GM19372 (cell line): ENCODE data around the gene TRAPPC2B.
A peak's percentile ranks its signal among the peaks of the same experiment; 100 is the strongest.
"Not testable (repeated sequence)": the region's sequence is repeated elsewhere in the genome, so short reads cannot be mapped to it uniquely, and the experiment has no call there.

Experiments used
- ATAC-seq: cut with Tn5 transposase; IDR thresholded peaks from one replicate; pipeline ENCODE4 v1.9.1; 2021; ENCODE audit warnings: mild to moderate bottlenecking, low read depth, moderate library complexity; ENCODE audit not compliant: unreplicated experiment

Gene TRAPPC2B

DNA sequence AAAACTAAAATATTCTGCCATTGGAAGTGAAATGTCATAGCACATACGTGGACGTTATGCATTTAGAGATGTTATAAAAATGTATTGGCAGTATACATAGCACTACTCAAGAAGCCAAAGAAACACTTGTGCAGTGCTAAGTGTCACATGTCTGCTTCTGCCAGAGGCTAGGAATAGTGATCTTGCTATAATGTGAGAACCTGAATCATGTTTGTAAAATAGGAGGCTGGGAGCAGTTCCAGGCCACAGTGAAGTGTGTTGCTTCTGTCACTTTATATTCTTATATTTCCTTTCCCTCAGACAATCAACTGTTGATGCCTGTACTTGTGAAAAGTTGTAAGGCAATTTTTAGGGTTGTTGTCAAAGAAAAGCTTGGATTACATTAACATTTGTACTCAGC is 3.4 kb downstream of the TRAPPC2B start:
- ATAC-seq, result no peak

DNA sequence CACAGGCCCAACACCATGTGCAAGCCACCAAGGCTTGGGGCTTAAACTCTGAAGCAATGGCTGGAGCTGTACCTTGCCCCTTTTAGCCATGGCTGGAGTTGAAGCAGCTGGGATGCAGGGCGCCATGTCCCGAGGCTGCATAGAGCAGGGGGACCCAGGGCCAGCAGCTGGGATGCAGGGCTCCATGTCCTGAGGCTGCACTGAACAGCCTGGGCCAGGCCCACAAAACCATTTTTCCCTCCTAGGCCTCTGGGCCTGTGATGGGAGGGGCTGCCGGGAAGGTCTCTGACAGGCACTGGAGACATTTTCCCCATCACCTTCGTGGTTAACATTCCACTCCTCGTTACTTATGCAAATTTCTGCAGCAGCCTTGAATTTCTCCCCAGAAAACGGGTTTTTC is 10.8 kb downstream of the TRAPPC2B start:
- no peak for ATAC-seq

GRCh38 chr19:57374647-57375046 is 11.3 kb downstream of the TRAPPC2B start:
- not testable (repeated sequence) for ATAC-seq

GRCh38 chr19:57376151-57376550 is 12.8 kb downstream of the TRAPPC2B start:
- ATAC-seq, result no peak

DNA sequence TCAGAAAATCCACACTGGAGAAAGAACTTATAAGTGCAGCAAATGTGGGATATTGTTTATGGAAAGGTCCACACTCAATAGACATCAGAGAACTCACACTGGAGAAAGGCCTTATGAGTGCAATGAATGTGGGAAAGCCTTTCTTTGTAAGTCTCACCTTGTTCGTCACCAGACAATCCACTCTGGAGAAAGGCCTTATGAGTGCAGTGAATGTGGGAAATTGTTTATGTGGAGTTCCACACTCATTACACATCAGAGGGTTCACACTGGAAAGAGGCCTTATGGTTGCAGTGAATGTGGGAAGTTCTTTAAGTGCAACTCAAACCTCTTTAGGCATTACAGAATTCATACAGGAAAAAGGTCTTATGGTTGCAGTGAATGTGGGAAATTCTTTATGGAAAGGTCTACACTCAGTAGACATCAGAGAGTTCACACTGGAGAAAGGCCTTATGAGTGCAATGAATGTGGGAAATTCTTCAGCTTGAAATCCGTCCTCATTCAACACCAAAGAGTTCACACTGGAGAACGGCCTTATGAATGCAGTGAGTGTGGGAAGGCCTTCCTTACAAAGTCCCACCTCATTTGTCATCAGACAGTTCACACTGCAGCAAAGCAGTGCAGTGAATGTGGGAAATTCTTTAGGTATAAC is 14.3 kb downstream of the TRAPPC2B start:
- ATAC-seq, result no peak

DNA sequence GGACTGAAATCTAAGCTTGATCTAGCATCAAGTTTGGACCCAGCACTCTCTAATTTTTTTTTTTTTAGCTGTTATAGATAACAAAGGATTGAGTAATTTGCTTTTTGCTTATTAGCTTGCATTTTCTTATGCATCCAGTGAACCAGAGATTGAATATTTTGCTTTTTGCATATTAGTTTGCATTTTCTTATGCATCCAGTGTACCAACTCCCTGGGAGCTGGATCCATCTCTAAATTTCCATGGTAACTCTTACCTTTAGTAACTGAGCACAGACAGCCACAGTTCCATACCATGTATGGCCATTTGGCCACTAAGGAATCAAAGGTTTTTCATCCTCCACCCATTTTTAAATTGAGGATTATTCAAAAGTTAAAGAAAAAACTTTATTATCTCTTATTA is 17.6 kb downstream of the TRAPPC2B start:
- ATAC-seq, result no peak

DNA sequence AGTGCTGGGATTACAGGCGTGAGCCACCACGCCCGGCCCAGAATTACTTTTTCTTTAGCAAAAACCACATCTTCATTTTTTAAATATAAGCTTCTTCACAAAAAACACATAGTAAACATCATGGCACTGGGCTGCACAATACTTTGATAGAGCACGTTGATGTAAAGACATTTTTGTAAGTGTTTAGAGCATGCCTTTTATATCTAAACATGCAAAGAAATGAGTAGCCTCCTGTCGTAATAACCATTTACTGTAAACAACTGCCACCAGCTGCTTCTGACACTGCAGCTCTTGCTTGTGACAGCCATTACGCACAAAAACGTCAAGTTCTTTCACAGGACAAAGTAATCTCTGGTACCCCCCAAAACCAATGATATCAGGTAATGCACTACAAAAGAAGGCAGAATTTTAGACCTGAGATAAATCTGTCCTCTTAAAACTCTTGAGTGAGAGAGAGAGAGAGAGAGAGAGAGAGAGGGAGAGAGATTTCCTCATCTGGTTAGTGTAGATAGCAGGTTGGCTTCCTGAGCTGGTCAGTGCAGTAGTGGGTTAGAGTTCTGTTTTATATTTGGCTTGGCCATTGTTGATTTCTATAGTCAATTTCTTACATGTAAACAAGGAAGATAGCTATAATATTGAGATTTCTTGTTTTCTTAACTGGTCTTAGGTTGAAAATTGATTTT is 19.6 kb downstream of the TRAPPC2B start:
- no peak for ATAC-seq

DNA sequence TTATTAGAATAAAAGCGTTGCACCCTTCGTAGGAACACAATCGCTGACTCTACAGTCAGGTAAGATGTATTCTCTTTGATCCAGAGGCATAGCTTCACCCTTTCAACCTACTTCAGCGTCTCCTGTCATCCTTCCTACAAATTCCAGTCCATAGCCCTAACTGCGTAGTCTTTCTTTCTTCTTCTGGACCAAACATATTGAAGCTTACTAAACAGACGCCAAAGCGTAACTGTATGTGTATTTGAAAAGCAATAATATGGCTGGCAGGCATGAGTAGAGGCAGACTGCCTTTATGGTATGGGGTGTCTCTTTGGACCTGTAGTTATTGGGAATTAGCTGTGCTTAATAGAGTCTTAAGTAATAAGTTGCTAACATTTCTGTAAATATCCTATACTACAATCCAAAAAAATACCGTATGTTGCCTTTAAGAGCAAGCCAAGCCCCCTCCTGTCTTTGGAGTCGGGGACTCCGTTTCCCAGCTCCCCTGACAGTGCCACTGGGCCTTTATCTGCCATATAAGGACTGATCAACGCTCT is 25.9 kb downstream of the TRAPPC2B start:
- no peak for ATAC-seq

- peak; percentile 97 for ATAC-seq
Observed at GRCh38 chr19:57389730-57390598, 26.6 kb downstream of the TRAPPC2B start, which contains the start of gene ZNF548. Gene ZNF548 (plus strand): TSS chr19:57389854. CDS start chr19:57390100, 246 bp downstream.

GRCh38 chr19:57395710-57396109 is 32.4 kb downstream of the TRAPPC2B start:
- no peak for ATAC-seq

DNA sequence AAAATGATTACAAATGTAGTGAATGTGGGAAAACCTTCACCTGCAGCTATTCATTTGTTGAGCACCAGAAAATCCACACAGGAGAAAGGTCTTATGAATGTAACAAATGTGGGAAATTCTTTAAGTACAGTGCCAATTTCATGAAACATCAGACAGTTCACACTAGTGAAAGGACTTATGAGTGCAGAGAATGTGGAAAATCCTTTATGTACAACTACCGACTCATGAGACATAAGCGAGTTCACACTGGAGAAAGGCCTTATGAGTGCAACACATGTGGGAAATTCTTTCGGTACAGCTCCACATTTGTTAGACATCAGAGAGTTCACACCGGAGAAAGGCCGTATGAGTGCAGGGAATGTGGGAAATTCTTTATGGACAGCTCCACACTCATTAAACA is 35.5 kb downstream of the TRAPPC2B start:
- ATAC-seq, result no peak

DNA sequence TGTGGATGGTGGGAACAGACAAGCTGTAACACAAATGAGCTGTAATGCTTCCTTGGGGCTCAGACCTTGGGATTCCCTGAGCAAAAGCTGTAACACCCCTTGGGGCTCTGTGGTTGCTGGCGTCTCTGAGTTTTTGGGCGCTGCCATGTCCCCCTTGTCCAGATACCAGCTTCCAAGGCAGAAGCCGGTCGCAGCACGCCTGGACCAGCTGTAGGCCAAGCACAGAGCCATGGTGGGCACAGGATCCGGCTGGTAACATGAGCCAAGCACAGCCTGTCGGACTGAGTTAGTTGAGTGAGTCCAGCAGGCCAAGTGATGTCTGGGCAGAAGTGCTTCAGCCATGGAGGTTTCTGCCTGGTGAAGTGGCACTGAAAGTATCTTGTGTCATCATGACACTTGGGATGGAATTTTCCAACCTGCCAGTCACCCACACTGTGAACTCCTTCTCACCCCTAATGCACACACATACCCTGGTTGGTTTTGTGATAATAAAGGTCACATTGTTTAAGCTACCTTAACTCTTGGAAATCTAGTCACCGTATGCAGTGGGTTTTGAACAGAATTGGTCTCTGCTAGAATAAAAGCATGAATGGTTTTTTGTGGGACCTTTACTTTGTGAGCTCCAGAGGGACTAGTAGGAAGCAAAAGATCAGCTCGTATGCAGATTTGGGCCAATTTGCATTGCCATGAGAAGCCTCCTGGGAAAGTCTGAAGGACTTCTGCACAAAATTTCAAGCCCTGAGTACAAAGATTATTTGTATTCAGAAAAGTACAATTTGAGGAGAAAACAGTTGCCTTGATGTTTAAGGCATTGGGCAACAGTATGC is 40.6 kb downstream of the TRAPPC2B start:
- no peak for ATAC-seq

DNA sequence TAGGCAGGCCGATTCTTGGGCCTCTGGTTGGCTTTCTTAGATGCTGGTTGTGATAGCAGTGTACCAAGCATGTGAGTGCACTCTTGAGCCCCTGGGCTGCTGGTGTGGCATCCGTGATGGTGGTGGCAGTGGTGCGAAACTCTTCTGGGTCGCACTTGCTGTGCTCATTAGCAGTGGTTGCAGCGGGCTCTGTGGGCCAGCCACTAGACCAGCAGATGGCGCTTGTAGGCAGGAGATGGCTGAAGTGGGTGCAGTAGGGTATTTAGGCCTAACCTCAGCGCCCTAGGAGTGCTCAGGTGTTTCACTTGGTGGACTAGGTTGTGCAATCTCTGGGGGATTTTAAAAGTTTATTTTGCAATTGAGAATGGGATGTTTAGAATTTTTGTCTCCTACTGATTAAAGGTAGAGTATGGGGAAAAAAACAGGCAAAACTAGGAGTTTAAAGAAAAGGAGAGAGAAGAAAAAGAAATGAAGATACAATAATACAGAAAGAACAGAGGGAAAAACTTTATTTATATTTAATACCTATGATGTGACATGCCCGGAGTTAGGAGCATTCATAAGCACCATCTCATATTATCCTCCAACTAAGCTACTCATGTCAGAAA is 43.3 kb downstream of the TRAPPC2B start:
- ATAC-seq, result no peak

DNA sequence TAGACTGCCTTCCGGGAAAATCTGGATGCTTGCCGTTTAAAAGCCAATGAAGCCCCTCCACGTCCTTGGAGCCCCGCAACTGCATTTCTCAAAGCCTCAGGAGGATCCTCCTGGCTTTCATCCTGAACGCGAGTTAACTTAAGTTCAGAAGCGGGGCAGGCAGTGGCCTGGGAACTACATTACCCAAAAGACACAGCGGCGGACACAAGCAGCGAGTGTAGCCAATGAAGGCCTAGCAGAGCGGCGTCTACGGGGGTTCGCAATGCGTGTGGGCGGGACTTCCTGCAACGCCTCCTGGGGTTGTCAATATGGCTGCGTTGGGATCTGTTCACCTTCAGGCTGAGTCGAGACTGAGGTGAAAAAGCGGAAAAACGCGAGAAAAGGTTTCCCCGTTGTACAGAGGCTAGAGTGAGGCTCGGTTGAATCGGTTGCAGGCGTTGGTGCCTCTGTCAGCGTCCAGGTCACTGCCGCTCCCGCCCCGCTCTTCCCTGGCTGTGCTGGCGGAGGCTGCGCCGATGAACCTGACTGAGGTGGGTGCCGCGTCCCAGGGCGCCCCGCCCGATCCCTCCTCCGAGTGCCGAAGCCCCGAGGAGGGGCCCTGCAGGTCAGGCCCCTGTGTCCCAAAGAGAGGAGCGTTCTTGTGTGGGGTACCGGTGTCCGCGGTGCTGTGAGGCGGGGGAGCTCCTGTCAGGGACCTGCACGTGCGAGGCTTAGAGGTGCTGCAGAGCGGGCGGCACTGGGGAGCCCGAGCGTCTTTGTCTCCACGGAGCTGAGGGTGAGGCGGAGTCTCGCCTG is 47.7 kb downstream of the TRAPPC2B start, which contains the start of gene ZNF17:
Gene ZNF17, plus strand, starts transcription at position 285 of the 795 bp plus-strand sequence. CDS start 2,455 bp downstream, outside the sequence.
- ATAC-seq, result peak; percentile 99
